Occipital lobe (tissue), 2 donors: ENCODE measurements around the gene FHIT. TPM values are rescaled to one million over a fixed set of nuclear protein-coding genes. Genes with fewer than 3 reads are reported as not detected.

Experiments
- DNase-seq: peaks from one replicate; lab custom pipeline; 2025; lab: John Stamatoyannopoulos, UW
- total RNA-seq: library from RNA; depleted of rRNA; stranded (reverse); fragments of >200 nt; gene quantifications from one replicate; pipeline ENCODE4 v1.2.3, GENCODE V29; 2014

The FHIT gene
- total RNA-seq, 1 donor from 2014 or later, result 3.6 TPM

DNA sequence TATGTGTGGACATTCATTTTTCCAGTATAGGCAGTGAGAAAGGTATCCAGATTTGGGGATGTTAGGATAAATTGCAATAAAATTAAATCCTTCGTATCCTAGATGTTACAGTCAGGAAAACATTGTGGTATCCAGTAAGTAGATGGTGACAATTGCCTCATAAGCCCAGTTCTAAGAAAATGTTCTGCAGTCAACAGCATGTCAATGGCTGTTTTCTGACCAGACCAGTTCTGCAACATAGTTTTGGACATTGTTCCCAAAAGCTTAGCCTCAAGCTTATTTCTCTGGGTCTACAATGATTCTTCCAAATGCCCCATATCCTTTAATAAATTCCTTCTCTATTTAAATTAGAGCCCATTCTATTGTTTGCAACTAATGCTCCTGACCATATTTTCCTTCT lies 480.7 kb downstream of the FHIT start:
- no peak for DNase-seq

DNA sequence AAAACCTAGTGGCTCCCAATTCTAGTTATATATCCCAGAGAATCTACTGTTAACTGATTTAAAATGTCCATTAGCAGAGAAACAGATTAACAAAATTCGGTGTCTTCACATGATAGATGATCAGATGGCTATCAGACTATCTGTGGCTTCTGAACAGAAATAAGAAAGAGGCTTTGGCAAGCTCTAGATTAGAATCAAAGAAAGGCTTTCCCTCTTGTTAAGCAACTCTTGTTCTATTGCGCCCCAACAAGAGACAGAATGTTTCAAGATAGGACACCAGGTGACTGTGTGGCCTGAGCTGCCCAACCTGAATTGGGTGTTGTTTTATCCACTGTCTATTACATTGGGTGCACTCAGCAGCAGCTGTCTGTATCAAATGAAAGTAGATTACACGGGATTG lies 483.7 kb downstream of the FHIT start:
- no peak for DNase-seq

DNA sequence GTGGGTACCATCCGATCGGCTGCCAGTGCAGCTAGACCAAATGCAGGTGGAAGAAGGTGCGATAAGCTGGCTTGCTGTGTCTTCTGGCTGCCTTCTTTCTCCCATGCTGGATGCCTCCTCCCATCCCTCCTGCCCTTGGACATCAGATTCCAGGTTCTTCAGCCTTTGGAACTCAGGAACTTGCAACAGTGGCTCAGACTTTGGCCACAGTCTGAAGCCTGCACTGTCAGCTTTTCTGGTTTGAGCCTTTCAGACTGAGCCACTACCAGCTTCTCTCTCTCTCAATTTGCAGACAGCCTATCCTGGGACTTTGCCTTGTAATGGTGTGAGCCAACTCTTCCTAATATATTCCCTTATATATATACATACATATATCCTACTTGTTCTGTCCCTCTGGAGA lies 485.5 kb downstream of the FHIT start:
- no peak for DNase-seq

DNA sequence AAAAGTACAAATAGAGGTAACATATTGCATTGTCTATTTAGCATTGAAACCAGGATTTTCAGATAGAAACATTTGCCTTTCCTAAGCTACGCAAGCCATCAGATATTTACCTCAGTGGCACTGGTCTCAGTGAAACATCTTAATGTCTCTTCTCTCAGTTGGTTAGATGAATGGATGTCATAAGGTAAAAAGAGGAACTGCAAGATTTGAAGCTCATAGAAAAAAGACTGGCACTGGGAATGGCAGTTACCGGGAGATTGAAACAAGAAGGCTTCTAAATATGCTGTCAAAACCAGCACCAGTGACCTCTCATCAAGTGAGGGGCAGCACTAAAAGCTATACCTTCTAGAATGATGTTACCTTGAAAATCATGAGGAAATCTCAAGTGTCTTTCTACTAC lies 486.4 kb downstream of the FHIT start:
- no peak for DNase-seq

DNA sequence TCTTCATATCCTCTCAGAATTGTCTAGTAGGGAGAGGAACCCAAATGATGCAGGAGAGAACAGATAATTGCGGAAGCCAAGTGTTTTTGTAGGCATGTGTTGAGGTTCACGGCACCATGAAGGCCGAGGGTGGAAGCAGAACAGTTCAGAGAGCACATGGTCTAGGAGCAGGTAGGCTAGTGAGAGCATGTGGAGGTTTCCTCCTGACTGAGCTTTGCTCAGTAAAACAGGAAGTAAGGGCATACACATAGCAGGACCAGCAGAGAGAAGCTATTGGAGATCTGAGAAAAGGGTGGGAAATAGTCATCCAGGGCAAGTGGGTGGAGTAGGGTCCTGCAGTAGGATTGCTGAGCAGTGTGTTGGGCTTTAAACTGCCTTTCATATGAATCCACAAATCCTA lies 491.1 kb downstream of the FHIT start:
- no peak for DNase-seq

DNA sequence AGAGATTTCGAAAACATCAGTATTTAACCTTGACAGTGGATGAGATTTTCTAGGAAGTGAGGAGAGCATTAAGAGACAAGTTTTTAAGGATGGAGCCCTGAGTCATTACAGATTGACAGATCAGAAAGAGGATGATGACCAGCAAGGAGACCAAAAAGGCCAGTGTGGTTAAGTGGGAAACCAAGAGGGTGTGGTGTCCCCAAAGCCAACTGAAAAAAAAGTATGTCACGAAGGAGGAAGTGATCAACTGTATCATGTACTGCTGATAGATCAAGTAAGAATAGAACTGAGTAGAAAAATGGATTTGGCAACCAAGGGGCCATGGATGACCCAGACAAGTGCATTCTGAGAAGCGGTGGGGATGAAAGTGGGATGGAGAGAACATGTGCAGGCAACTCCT lies 491.8 kb downstream of the FHIT start:
- no peak for DNase-seq

DNA sequence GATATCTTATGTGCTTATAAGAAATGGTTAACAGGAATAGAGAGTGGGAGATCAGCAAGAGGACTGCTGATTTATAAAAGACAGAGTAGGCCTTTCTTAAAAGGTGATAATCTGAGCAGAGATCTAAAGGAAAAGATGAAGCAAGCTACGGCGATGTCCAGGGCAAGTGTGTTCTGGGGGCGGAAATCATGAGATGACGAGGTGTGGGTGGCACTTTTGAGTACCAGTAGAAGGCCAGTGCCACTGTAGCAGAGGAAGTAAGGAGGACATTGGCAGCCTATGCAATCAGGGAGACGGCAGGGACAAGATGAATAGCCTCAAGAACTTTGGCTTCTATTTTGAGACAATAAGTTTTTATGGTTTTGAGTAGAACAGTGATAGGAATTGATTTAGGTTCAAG lies 492.4 kb downstream of the FHIT start:
- no peak for DNase-seq

DNA sequence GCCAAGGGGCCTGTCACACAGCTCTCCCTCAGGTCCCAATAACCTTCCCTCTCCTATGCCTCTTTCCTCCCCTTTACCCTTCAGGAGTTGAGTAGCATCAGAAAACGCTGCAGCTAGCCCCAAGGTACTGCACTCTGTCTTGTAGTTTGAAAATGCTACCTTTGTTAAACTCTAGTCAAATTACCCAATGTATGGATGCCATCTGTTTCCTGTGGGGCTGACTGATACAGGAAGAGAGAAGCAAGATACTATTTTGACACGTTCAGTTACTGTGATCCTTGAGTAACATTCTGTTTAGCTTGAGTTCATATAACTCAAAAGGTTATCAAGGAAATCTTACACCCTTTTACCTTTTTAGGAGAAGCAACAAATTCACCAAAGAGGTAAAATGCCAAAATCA lies 493.1 kb downstream of the FHIT start:
- DNase-seq, result no peak

DNA sequence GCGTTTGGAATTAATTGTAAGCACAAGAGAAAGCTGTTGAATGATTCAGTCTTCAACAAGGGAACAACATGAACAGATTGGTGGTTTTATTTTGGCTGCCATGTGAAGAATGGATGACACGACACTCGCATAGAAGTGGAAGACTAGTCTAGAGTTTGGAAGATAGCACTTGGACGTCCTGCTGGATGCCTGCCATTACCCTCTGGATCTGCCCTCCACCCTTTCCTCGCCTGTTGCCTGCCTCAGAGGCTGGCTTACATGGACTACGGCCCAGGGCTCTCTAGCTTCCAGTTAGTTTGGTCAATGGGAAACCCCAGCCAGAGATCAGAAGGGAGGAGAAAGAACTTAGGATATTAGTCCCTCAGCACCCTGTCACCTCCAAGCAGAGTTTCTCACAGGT lies 493.5 kb downstream of the FHIT start:
- no peak for DNase-seq

DNA sequence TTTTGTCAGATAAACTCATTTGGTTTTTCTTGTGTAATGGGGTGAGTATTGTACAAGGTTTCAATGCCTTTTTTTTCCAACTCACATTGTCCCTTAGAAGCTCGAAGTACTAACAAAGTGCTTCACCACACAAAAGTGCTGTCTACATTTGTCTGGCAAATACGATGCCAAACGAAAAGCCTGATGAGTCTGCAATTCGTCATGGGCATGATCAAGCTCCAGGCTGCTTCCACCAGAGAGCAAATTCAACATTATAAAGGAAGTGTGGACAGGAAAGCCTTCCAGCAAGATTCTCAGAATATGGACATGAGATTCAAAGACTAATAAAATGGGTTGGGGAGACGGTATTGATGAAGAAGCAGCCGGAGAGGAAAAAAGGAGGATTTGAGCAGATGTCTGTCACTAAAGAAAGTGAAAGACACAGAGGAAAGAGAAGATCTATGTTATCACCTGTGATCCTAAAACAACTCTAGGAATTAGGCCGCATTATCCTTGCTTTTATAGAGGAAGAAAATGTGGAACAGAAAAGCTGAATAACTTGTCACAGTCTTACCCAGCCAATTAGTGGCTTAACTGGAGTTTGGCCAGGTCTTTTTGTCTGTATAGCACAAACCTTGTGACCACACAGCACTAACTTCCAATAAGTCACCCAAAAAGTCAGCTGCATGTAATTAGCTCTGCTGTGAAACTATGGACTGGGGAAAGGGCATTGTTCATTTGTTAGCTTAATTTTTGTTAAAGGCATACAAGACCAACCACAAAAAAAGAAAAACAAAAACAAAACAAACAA lies 494.8 kb downstream of the FHIT start:
- DNase-seq, result no peak

DNA sequence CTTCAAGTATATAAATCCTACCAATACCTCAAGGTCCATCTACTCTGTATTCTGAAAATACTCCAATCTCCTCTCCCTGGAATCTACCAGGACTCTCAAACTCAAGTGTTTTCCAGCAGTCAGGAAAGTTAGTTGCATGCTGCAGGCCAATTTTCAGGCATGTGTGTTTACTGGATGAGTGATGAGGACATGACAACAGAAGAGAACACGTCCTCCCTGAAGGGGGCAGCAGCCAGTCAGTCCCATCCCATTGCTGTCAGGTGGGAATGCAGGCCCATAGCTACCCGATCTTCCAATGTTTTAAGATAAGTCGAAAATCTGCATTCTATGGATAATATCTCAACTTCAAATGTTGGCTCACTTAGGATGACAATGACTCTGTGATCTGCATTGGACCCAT lies 496.2 kb downstream of the FHIT start:
- no peak for DNase-seq

DNA sequence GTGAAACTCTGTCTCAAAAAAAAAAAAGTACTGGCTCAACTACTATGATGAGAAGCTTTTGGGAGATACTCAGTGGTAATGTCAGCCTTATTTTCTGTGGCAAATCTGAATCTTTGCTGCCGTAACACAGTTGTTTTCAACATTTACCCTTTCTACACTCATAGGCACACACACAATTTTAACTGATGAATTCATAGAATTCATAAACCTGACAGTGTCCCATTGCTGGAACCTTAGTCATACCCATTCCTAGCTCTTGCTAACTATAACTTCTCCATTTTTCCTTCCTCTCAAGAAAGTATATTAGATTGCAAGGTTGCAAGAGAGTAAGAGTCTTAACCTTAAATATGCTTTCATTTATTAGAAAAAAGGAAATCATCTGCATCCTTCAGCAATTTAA lies 496.6 kb downstream of the FHIT start:
- no peak for DNase-seq

DNA sequence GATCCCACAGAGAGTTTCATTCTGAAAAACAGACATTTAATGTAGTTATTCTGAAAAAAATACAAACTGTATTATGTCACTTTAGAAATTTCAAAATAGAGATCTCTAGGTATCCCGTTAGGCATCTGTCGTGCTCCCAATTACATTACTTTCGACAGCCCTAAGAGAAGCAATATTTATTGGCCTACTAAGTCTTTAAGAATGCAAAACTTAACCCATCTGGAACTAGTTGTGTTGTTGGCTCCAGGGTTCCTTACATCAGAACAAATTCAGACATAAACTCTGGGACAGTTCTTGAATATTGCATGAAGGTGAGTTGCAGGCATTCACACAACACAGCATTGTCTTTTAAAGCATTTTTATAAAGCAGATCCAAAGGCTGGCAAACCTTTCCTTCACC lies 498.4 kb downstream of the FHIT start:
- DNase-seq, result no peak

DNA sequence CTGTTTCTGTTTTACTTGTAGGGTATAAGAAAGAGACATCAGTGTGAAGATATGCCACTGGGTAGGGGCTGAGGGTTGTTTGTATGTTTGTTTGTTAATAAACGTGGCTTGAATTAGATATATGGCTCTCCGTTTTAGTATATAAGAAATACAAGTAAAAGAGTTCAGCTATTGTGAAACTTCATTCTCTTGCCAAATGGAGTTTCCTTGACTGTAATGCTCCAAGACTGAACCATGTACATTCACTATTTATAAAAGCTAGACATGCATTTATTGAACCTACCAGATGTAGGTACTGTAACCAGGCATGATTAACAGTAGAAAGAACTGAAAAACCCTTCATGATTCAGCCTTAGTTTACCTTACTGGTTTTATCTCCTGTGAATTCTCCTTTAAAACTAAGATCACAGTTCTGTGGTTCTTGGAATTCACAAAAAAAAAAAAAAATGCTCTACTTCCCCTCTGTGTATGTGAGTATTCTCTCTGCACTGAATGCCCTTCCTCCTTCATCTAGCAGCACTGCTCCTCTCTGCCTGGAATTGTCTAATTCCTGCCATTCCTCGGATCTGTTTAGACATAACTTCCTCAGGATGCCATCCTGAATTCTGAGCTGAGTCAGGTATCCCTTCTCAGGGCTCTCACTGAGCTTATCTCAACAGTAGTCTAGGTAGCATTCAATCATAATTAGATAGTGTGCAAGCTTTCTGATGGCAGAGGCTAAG lies 504.4 kb downstream of the FHIT start:
- no peak for DNase-seq

DNA sequence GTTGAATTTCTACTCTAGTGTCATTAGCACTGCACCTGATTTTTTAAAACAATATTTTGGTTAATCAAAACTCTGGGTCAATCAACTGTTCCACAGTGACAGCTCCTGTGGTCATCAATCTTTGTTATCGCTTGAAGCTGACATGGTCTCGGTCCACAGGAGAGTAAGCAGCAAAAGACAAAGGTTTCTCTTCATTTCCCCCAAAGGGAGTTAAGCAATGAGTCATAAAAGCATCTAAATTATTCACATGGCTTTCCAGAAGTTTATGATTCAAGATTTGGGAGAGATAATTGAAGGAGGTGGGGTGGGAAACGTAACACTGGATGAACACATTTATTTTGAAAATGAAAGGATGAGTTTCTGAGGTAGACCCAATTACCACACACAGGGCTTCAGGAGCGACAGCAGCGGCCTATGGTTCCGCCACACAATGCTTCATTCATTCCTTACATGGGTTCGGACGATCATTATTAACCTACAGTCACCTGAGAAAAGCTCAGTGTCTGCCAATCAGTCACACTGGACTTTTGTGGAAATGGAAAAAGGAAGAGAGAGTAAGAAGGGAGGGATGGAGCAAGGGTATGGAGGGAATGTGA lies 505.1 kb downstream of the FHIT start:
- no peak for DNase-seq

DNA sequence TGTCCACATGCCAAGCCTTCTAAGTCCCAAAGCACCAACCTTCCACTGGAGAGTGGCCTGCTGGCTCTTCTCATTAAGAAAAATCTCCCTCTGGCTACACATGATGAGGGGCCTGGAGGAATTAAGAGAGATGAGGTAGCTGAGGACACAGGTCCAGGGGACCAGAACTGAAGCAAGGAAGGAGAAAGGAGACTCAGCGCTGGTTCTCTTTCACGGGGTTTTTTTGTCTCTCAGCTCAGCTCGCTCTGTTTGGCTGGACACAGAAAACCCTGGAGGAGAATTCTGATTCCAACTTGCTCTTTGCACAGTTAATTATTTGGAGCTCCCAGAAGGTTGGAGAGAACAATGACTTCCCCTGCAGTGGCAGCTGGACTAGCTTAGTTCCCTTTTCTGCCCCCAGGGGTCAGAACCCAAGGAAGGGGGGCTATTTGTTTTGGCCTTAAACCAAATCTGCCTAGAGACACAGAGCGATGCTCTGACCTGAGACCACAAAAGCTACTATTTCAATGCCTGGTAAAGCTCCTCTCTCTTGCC lies 507.6 kb downstream of the FHIT start:
- DNase-seq, result no peak

DNA sequence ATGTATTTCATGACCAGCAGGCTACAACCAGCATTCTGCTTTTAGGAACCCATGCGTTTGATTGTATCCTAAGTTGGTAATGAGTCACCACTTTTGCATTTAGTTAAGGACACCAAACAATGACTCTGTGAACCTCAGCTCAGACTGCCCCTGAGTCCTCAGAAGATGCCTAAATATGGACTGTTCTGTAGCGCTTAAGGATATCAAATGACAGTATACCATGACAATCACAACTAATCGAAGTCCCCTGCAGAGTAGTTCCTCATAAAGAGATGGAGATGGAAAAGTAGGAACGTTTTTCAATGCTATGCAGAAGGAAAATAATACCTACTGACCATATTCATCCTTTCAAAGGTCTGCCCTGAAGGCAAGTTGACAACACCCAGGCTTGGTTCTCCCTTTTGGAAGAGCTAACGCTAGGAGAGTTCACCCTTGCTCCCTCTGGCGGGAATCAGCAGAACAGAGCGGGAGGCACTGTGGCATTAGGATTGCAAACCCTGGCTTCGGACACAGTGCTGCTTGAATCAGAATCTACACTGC lies 508.6 kb downstream of the FHIT start:
- no peak for DNase-seq

DNA sequence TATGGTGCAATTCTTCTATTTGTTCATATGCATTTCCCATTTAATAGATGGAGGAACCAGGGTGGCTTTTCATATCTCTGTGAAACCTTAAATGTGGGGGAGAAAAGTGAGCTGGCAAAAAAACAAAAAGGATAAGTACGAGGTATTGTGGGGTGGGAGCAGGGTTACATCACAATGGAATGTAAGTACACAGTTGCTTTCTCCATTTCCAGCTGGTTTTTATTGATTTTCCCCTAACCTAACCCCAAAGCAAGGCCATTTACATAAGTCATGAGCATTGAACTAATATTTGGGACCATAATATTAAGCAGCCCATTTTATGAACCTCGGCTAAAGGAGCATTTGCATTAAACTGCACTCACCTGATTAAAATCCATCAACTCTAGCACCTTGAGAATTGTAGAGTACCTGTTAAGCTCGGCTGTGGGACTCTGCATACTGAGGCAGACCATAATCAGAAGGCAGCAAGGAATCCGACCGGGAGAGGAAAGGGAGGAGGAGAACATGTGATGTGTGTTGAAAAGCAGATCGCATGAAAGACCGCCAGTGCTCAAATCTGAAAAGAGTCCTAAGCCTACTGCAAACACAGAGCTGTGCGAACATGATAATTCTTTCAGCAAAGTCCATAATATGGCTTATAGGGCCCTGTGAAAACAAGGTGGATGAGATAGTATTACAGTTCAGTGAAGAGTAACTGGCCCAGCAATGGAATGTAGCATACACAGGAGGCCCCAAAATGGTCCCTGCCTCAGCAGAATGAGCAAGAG lies 513.4 kb downstream of the FHIT start:
- DNase-seq, result no peak

DNA sequence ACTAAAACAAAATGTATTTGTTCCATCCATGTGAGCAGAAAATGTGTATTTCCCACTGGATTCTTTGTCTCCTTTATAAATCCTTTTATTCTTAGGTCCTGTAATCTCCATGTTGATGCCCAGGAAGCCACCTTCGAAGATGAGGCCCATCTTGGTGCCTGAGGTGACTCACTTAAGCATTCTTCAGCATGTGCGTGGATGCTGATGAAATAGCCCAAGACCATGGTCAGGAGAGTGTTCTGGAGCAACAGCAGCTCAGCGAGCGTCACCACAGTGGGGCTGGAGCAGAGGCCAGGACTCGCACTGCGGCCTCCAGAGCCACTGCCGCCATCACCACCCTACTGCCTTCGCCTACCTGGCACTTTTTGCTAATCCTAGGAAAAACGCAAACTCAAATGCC lies 520.9 kb downstream of the FHIT start:
- DNase-seq, result no peak

DNA sequence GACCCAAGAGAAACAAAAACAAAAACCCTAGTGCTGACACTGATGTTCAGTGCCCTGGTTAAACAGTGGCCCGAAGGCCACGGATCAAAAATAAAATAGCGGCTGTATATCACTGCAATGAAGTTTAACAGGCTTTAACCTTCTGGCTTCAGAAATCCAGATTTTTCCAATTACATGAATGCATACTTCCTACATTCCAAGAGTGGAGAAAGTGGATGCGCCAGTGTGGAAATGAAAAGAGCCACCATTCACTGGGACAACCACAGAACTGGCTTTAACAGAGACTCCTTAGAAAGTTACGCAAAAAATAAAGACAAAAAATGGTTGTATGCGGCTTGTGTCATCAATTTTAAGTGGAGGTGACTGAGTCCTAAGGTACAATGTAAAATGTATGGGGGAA lies 522.2 kb downstream of the FHIT start:
- no peak for DNase-seq

DNA sequence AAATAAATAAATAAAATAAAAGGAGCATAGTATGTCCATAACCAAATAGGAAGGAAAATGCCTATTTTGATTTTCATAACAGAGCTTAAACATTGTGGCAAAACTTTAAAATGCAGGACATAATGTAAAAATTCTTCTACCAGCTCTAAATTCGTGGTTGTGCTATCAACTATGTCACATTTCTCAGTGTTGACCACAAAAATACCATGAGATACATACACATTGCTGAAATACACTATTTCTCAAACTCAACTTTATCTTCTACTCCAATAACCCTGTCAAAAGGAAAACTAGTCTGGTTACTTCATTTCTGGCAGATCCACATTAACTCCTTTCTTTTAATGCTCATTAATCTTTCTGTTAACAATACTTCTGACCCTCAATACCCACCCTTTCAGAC lies 523.2 kb downstream of the FHIT start:
- no peak for DNase-seq

DNA sequence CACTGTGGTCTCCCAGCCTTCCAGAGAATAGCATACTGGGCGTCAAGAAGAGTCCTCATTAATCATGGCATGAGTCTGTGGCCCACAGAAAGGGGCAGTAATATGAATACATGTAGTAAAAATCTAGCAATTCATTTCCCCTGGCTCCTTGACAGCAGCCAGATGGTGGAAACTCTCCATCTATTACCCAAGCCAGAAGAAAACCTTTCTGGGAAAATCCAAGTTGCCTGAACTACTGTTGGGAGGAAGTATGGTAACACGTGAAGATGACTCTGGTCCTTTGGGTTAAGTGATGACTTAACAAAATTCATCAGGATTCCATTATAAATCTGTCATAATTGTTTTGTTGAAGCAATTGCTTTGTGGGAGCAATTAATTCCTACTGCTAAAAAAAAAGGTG lies 530.5 kb downstream of the FHIT start:
- no peak for DNase-seq
